RWPE1 (cell line): ENCODE results near the gene KCNQ2.

ENCODE experiments used
- CTCF ChIA-PET: fragments of 350-600 bp; sonication (Branson Sonifier 250); formaldehyde crosslinking; extraction: SDS; loops from one replicate; lab custom pipeline; 2021; lab: Yijun Ruan, JAX
- POLR2A ChIA-PET: fragments of 400-600 bp; formaldehyde crosslinking; extraction: SDS; loops from one replicate; lab custom pipeline; 2020; ENCODE audit warnings: antibody characterized with exemption; ENCODE audit not compliant: low non-redundant PET; lab: Yijun Ruan, JAX
- DNase-seq: peaks from one replicate; pipeline ENCODE4 v3.0.0; 2012; ENCODE audit warnings: low spot score
- H3K27ac ChIP-seq: fragments of 450-650 bp; 2 replicates; pipeline ENCODE4 v1.5.1; 2017
- TF ChIP-seq, protein P1 (sequence below): fragments of 450-650 bp; conservative IDR thresholded peaks from 2 replicates; pipeline ENCODE4 v1.5.1; 2017; ENCODE audit warnings: low read depth, mild to moderate bottlenecking

KCNQ2 gene

DNA sequence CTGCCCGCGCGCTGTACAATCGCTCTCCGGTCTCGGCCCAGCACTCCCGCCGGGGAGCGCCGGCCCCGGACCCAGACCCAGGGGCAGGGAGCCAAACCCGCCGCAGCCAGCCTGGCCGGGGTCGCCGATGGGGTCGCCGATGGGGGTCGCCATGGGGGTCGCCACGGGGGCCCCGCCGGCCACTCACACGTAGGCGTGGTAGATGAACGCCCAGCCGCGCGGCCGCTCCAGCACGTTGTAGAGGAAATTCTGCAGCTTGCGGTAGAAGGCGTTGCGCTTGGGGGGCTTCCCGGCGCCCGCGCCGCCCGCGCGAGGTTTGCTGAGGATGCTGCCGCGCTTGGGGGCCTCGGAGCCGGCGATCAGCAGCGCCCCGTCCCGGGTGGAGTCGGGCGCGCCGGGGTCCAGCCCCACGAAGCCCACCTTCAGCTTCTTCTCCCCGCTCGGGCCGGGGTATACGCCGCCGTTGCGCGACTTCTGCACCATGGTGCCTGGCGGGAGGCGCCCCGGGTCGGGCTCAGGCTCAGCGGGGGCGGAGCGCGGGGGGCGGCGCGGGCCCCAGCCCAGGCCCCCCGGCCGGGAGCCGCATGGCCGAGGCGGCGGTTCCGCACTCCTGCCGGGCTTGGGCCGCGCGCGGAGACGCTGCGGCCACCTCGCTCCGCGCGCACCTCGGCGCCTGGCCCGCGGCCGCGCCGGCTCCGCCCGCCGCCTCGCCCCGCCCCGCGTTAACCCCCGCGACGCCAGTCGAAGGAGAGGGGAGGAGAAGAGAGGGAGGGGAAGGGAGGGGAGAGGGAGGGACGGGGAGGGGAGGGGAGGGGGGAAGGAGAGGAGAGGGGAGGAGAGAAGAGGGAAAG, at the start of gene KCNQ2:
TSS of gene KCNQ2 (minus strand) at position 675 of the 851 bp plus-strand sequence. CDS start at position 483, 192 bp downstream.
- TF ChIP-seq, protein P1, sequence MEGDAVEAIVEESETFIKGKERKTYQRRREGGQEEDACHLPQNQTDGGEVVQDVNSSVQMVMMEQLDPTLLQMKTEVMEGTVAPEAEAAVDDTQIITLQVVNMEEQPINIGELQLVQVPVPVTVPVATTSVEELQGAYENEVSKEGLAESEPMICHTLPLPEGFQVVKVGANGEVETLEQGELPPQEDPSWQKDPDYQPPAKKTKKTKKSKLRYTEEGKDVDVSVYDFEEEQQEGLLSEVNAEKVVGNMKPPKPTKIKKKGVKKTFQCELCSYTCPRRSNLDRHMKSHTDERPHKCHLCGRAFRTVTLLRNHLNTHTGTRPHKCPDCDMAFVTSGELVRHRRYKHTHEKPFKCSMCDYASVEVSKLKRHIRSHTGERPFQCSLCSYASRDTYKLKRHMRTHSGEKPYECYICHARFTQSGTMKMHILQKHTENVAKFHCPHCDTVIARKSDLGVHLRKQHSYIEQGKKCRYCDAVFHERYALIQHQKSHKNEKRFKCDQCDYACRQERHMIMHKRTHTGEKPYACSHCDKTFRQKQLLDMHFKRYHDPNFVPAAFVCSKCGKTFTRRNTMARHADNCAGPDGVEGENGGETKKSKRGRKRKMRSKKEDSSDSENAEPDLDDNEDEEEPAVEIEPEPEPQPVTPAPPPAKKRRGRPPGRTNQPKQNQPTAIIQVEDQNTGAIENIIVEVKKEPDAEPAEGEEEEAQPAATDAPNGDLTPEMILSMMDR: no peak
- ChIA-PET POLR2A (no interaction called here), CTCF (interaction anchor here (1.0 to 1.2 kb wide), 2 partner anchors 13 to 249 kb away, joined by 3 to 4 read pairs; no protein-coding TSS in a partner anchor)
- no peak for DNase-seq
- no peak within 1 kb of the TSS for H3K27ac ChIP-seq

- H3K27ac ChIP-seq: peak overlapping the region; percentile 92
- CTCF ChIA-PET: interaction anchor here (0.9 to 3.0 kb wide), 7 partner anchors 8 to 80 kb away, joined by 3 to 20 read pairs (median 4); partner anchors contain the start of gene PTK6
- DNase-seq: no peak
These were observed 49.1 kb upstream of the KCNQ2 start for GRCh38 chr20:63521602-63522001.

GRCh38 chr20:63520934-63521601, 48.6 kb upstream of the KCNQ2 start:
- peak; percentile 92 for DNase-seq
- TF ChIP-seq, protein P1: no peak; the same call in 1 of the 2 replicates
- POLR2A ChIA-PET: interaction anchor here (0.5 to 3.8 kb wide), 15 partner anchors 9 to 286 kb away, joined by 3 to 53 read pairs (median 4); partner anchors contain the start of genes BIRC7 and PTK6
- H3K27ac ChIP-seq: peak overlapping the region; percentile 92
- CTCF ChIA-PET: interaction anchor here (0.5 to 3.0 kb wide), 13 partner anchors 9 to 518 kb away, joined by 3 to 20 read pairs (median 3); partner anchors contain the start of gene PTK6

More at GRCh38 chr20:63521602-63522001, 49.1 kb upstream of the KCNQ2 start:
- TF ChIP-seq, protein P1: no peak
- POLR2A ChIA-PET: interaction anchor here (0.5 to 3.8 kb wide), 14 partner anchors 8 to 286 kb away, joined by 3 to 53 read pairs (median 4); partner anchors contain the start of genes BIRC7 and PTK6

GRCh38 chr20:63520504-63520933, 48.1 kb upstream of the KCNQ2 start, which contains the start of gene PPDPF:
TSS of gene PPDPF (plus strand) at chr20:63520765. CDS start at chr20:63521309, 544 bp downstream.
- H3K27ac ChIP-seq: peak within 1 kb of the TSS; percentile 92
- TF ChIP-seq, protein P1: no peak
- ChIA-PET POLR2A (interaction anchor here (0.6 to 3.8 kb wide), 10 partner anchors 12 to 244 kb away, joined by 3 to 53 read pairs (median 4); partner anchors contain the start of gene PTK6), CTCF (interaction anchor here (0.5 to 3.0 kb wide), 13 partner anchors 9 to 613 kb away, joined by 3 to 20 read pairs (median 3); partner anchors contain the start of gene PTK6)
- peak; percentile 100 for DNase-seq

- DNase-seq: peak; percentile 80
- ChIA-PET POLR2A (interaction anchor here (0.6 to 3.8 kb wide), 8 partner anchors 11 to 243 kb away, joined by 3 to 53 read pairs (median 6); partner anchors contain the start of gene PTK6), CTCF (interaction anchor here (0.7 to 3.0 kb wide), 8 partner anchors 11 to 612 kb away, joined by 3 to 20 read pairs (median 3); no protein-coding TSS in a partner anchor)
- H3K27ac ChIP-seq: peak overlapping the region; percentile 92
- TF ChIP-seq, protein P1: peak; percentile 53
These were observed 47.4 kb upstream of the KCNQ2 start for GRCh38 chr20:63519668-63520503.
